ENCODE data around the gene CA5A. TPM values are rescaled to one million over a fixed set of nuclear protein-coding genes. Genes with fewer than 3 reads are reported as not detected.

Gene CA5A
- polyA plus RNA-seq, 2 of the 4 experiments (the other 2 are of a cell fraction), result not detected

- ChIA-PET CTCF (interaction anchor here (1.7 to 3.9 kb wide), 3 partner anchors 16 to 482 kb away, joined by 5 to 15 read pairs (median 9); no protein-coding TSS in a partner anchor), POLR2A (no interaction called here)
- Histone ChIP-seq H3K4me3 (no peak overlapping the region), H3K4me2 (no peak overlapping the region), H3K9me3 (no peaks in the 10 kb centered on the region), H3K4me1 (peaks cover 25% of the 10 kb centered on the region), H3K27ac (no peak overlapping the region)
- no peak for FAIRE-seq
- TF ChIP-seq HOXA7 (CRISPR knock-in tag; IDR thresholded peaks at IDR 0.05), result no peak
- TF ChIP-seq USF2 (IDR thresholded peaks at IDR 0.05), result no peak
- TF ChIP-seq MAX (IDR thresholded peaks at IDR 0.05), result no peak
- TF ChIP-seq CEBPB (IDR thresholded peaks at IDR 0.05), result 0 out of 4 replicates have a peak, but pooled peaks of 1 of the 2 experiments have one; percentile 20
- no peak for DNase-seq (ENCODE audit: low read depth in 1 of 2, low spot score in 1 of 2)
- ATAC-seq, result no peak
- WGBS (ENCODE audit: missing lambda C conversion rate), result 91% methylated on average over 18 of the region's 18 CpGs
These were observed 19.2 kb upstream of the CA5A start for GRCh38 chr16:87955302-87956097.

- Histone ChIP-seq H3K4me1 (peaks cover 25% of the 10 kb centered on the region), H3K9me3 (no peaks in the 10 kb centered on the region), H3K4me3 (no peak overlapping the region), H3K27ac (no peak overlapping the region), H3K4me2 (no peak overlapping the region)
- ATAC-seq (no peak), FAIRE-seq (no peak), DNase-seq (ENCODE audit: low read depth in 1 of 2, low spot score in 1 of 2) (no peak)
- CTCF ChIA-PET, result interaction anchor here (3.9 kb wide), 1 partner anchor 28 kb away, joined by 15 read pairs; no protein-coding TSS in a partner anchor
- POLR2A ChIA-PET, result no interaction called here
- WGBS (ENCODE audit: missing lambda C conversion rate), result 87% methylated on average over 13 of the region's 15 CpGs
- TF ChIP-seq NPAS2 (CRISPR knock-in tag; IDR thresholded peaks at IDR 0.05; ENCODE audit: borderline replicate concordance) (no peak), NFE2L2 (conservative IDR thresholded peaks at IDR 0.05; ENCODE audit: low read length) (no peak)
These were observed 18.5 kb upstream of the CA5A start for GRCh38 chr16:87954826-87955225.

- TF ChIP-seq MAZ (IDR thresholded peaks at IDR 0.05; ENCODE audit: borderline replicate concordance, low read depth, low read length), result no peak
- TF ChIP-seq POLR2AphosphoS2 (conservative IDR thresholded peaks at IDR 0.05; ENCODE audit: low read length), result no peak
- no peak for FAIRE-seq
- H3K4me3 ChIP-seq, result no peak overlapping the region
- WGBS (ENCODE audit: missing lambda C conversion rate), result 89% methylated on average over 14 of the region's 14 CpGs
- no peak overlapping the region for H3K4me2 ChIP-seq
- H3K27ac ChIP-seq, result no peak overlapping the region
- ChIA-PET POLR2A (no interaction called here), CTCF (interaction anchor here (1.3 to 3.9 kb wide), 2 partner anchors 9 to 28 kb away, joined by 3 to 15 read pairs; no protein-coding TSS in a partner anchor)
- peaks cover 25% of the 10 kb centered on the region for H3K4me1 ChIP-seq
- DNase-seq (ENCODE audit: low read depth in 1 of 2, low spot score in 1 of 2), result no peak
- H3K9me3 ChIP-seq, result no peaks in the 10 kb centered on the region
- no peak for ATAC-seq
These were observed 18.0 kb upstream of the CA5A start for GRCh38 chr16:87954361-87954760.

- no peak for FAIRE-seq
- CTCF ChIA-PET, result interaction anchor here (0.7 to 3.9 kb wide), 4 partner anchors 9 to 29 kb away, joined by 3 to 15 read pairs (median 4); no protein-coding TSS in a partner anchor
- ATAC-seq, result no peak
- Histone ChIP-seq H3K4me2 (peak overlapping the region; percentile 98; the same call in 2 of the 3 replicates), H3K4me1 (peaks cover 25% of the 10 kb centered on the region), H3K9me3 (no peaks in the 10 kb centered on the region), H3K4me3 (no peak overlapping the region), H3K27ac (no peak overlapping the region)
- POLR2A ChIA-PET, result no interaction called here
- 83% methylated on average over 15 of the region's 15 CpGs for whole genome bisulfite sequencing (ENCODE audit: missing lambda C conversion rate)
- no peak for TF ChIP-seq CEBPB (IDR thresholded peaks at IDR 0.05)
- no peak for TF ChIP-seq POLR2A (IDR thresholded peaks at IDR 0.05; ENCODE audit: low read length)
- TF ChIP-seq ZFP36 (IDR thresholded peaks at IDR 0.05; ENCODE audit: borderline replicate concordance, partially characterized antibody), result no peak
- no peak for TF ChIP-seq NR3C1 (IDR thresholded peaks at IDR 0.05)
- TF ChIP-seq FOXS1 (CRISPR knock-in tag; IDR thresholded peaks at IDR 0.05), result no peak
- no peak for TF ChIP-seq PBX3 (IDR thresholded peaks at IDR 0.05)
- no peak for DNase-seq (ENCODE audit: low read depth in 1 of 2, low spot score in 1 of 2)
These were observed 17.2 kb upstream of the CA5A start for GRCh38 chr16:87953308-87954215.

All from A549 (cell line).